ENCODE results near the gene KIF26A. TPM values are rescaled to one million over a fixed set of nuclear protein-coding genes. Genes with fewer than 3 reads are reported as not detected.

KIF26A gene
- total RNA-seq, 1 experiment from 2014 or later: 61.0 TPM

DNA sequence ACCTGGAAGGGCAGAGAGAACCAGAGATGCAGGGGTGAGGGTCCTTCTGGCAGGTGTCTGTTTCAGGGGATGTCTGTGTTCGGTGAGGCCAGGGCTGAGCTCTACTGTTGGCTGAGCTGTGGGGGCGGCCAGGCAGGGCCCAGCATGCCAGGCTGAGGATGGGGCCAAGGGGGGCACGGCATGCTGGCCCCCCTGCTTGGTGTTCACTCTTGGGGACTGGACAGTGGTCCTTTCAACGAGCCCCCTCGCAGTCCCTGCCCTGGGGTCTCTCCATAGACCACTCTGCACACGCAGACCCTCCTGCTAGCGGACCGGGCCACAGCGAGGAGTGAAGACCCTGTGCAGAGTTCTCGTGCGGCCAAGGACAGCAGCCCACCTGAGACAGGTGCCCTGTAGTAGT, 56.3 kb downstream of the KIF26A start:
- Histone ChIP-seq H3K27me3 (ENCODE audit: control insufficient read depth, insufficient read depth, low read length) (no peaks in the 10 kb centered on the region), H3K4me3 (ENCODE audit: insufficient read depth, low read depth, low read length) (no peak overlapping the region), H3K36me3 (replicated peaks; ENCODE audit: control insufficient read depth, insufficient read depth, low read length) (no peaks in the 10 kb centered on the region)
- no peak for DNase-seq

DNA sequence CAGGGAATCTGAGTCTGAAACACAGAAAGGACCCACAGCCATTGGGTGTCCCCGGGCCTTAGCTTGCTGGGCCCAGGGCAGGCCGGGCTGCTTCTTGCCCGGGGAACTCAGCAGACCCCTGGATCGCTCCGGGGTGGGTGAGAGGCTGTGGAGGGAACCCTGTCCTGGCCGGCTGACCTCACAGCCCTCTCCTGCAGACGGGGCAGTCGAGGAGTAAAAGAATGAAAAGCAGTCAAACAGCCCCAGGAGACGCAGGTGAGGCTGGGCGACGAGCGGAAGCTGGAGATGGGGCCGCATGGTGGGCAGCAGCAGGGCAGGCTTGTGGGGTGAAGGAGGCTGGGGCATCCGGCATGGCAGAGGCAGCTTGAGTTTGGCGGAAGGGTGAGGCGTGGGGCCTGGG, 57.0 kb downstream of the KIF26A start:
- no peak for DNase-seq
- Histone ChIP-seq H3K27me3 (ENCODE audit: control insufficient read depth, insufficient read depth, low read length) (no peaks in the 10 kb centered on the region), H3K4me3 (ENCODE audit: insufficient read depth, low read depth, low read length) (no peak overlapping the region), H3K36me3 (replicated peaks; ENCODE audit: control insufficient read depth, insufficient read depth, low read length) (no peaks in the 10 kb centered on the region)

DNA sequence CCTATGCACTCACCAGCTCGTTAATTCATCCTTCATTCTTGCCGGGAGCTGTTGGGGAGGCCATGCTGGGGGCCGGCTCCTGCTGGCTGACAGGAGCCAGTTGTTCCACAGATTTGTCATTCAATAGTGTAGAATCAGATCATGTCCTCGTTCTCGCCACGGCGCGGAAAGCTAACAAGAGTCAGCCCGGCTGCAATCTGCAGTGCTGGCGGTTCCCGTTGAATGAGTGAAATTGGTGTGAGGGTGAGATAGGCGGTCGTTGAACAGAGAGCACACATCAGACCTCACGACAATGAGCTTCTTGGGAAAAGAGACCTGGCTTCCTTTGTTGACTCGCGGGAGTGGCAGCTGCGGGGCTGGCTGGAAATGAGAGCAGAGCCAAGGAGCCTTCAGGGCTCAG, 57.5 kb downstream of the KIF26A start:
- no peak for DNase-seq
- H3K36me3 ChIP-seq (replicated peaks; ENCODE audit: control insufficient read depth, insufficient read depth, low read length): no peaks in the 10 kb centered on the region
- no peaks in the 10 kb centered on the region for H3K27me3 ChIP-seq (ENCODE audit: control insufficient read depth, insufficient read depth, low read length)
- H3K4me3 ChIP-seq (ENCODE audit: insufficient read depth, low read depth, low read length): no peak overlapping the region

DNA sequence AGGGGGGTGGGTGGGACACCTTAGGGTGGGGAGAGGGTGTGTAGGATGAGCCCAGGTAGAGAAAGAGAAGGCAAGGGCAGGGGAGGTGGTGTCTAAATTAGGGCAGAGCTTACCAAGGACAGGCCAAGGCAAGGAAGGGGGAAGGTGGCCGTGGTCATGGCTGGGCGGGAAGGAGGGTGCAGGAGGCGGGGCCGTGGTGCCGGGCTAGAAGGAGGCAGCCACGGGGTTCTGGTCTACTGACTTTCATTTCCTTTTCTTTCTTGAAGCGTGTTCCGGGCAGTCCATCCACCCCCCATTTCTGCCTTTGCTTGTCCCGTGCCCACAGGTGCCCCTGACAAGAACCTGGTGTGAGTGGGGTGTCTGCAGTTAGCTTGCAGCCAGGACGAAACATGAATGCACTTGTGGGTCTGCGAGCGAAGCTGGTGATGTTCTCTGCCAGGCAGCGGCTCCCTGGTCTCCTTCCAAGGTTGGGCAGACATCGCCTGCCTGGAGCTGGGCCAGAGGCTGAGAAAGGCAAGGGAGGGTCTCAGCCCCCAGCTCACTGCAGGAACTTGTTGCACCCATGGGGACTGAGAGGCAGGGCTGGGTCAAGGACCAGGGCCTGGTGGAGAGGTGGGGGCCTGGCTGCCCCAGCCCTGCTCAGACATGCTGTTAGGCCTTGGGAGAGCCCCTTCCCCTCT, 58.2 kb downstream of the KIF26A start:
- no peak for DNase-seq
- Histone ChIP-seq H3K27me3 (ENCODE audit: control insufficient read depth, insufficient read depth, low read length) (no peaks in the 10 kb centered on the region), H3K4me3 (ENCODE audit: insufficient read depth, low read depth, low read length) (no peak overlapping the region), H3K36me3 (replicated peaks; ENCODE audit: control insufficient read depth, insufficient read depth, low read length) (no peaks in the 10 kb centered on the region)

DNA sequence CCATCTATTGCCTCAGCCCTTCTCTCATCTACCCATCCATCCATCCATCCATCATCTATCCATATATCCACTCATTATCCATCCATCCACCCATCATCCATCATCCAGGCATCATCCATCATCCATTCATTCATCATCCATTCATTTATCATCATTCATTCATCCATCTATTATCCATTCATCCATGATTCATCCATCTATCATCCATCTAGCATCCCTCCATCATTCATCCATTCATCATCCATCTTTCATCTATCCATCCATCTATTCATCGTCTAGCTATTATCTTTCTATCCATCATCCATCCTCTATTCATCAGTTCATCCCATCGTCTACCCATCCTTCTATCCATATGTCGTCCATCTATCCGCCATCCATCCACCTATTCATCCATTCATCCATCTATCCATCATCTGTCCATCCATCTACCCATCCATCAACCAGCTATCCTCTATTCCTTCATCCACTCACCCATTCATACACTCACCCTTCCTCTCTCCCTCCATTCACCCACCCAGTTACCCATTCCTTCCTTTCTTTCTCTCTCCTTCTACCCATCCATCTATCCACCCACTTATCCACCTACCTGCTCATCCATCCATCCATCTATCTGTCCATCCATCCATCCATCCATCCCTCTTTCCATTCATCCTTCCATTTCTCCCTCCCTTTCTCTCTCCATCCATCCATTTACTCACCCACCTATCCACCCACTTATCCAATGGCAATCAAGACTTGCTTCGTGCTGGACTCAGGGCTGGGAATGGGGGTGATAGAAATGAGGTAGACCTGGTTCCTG, 59.3 kb downstream of the KIF26A start:
- Histone ChIP-seq H3K4me3 (ENCODE audit: insufficient read depth, low read depth, low read length) (no peak overlapping the region), H3K36me3 (replicated peaks; ENCODE audit: control insufficient read depth, insufficient read depth, low read length) (no peaks in the 10 kb centered on the region), H3K27me3 (ENCODE audit: control insufficient read depth, insufficient read depth, low read length) (no peaks in the 10 kb centered on the region)
- DNase-seq: no peak

DNA sequence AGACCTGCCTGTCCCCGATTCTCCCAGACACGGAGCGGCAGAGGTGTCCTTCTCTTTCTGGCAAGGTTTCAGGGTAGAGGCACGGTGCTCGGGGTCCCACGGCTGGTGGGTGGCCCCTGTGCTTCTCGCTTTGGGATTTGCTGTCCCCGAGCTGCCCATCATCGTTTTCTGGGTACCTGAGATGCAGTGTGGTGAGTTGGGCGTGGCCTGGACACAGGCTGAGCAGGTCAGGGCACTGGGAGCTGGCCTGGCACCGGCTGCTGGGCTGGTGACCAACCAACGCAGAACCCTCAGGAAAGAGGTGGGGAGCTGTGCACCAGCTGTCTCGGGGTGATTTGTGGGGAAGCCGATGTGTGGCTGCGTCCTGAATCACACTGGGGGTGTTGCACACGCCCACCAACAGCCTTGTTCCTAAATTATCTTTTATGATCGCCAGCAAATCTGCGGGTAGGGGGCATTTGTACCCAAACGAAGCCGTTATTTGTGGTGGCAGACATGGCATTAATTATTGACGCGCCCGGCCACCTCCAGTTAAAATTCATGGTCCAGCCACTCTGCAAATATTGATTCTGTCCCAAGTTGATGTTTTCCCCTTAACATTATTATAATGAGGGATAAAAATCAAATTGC, 61.0 kb downstream of the KIF26A start:
- Histone ChIP-seq H3K27me3 (ENCODE audit: control insufficient read depth, insufficient read depth, low read length) (no peaks in the 10 kb centered on the region), H3K36me3 (replicated peaks; ENCODE audit: control insufficient read depth, insufficient read depth, low read length) (no peaks in the 10 kb centered on the region), H3K4me3 (ENCODE audit: insufficient read depth, low read depth, low read length) (no peak overlapping the region)
- no peak for DNase-seq

DNA sequence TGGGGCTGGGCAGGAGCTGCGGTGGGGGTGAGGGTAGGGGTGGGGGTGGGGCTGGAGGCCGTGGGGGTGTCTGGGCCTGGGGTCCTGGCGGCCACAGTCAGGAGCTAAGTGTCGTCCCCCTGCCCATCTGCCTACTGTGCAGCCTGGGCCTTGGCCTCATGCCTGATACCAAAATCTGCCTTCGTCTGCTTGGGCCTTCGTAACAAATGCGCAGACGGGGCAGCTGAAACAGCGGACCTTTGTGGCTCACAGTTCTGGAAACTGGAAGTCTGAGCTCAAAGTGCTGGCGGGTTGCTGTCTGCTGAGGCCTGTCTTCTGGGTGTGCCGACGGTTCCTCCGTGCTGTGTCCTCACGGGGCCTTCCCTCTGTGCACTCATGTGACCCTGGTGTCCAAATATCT, 61.7 kb downstream of the KIF26A start:
- Histone ChIP-seq H3K36me3 (replicated peaks; ENCODE audit: control insufficient read depth, insufficient read depth, low read length) (no peaks in the 10 kb centered on the region), H3K4me3 (ENCODE audit: insufficient read depth, low read depth, low read length) (no peak overlapping the region), H3K27me3 (ENCODE audit: control insufficient read depth, insufficient read depth, low read length) (no peaks in the 10 kb centered on the region)
- no peak for DNase-seq

DNA sequence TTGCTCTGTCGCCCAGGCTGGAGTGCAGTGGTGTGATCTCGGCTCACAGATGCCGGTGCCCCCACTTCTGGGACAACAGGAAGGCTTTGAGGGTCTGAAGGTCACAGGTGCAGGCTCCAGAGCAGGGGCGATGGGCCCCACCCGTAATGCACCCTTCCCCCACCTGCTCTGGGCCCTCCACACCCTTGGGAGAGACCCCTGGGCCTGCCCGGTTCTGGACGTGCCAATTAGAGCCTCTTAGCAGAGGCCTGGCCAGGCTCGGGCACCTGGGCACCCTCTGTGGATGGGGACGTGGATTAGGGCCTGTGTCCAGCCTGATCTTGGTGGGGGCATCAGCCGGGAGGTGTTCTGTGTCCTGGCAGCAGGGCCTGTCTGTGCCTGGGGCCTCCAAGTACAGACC, 62.2 kb downstream of the KIF26A start:
- Histone ChIP-seq H3K4me3 (ENCODE audit: insufficient read depth, low read depth, low read length) (no peak overlapping the region), H3K27me3 (ENCODE audit: control insufficient read depth, insufficient read depth, low read length) (no peaks in the 10 kb centered on the region), H3K36me3 (replicated peaks; ENCODE audit: control insufficient read depth, insufficient read depth, low read length) (no peaks in the 10 kb centered on the region)
- DNase-seq: no peak

DNA sequence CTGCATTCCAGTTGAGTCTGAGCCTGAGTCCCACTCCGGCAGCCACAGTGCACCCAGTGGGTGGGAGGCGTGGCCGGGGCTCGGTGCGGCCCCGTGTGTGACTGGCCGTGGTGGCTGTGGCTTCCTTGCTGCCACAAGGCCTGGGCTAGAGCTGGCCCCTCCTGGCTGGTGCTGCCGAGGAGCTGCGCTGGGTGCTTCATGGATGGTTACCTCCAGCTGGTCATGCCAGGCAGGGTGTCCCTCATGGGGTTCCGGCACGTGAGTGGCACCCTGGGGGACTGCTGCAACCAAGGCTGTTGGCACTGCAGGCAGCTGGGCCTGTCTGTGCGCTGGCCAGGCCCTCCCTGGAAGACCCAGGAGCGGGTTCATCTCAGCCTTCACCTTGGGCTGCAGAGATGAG, 62.7 kb downstream of the KIF26A start:
- H3K36me3 ChIP-seq (replicated peaks; ENCODE audit: control insufficient read depth, insufficient read depth, low read length): no peaks in the 10 kb centered on the region
- DNase-seq: no peak
- H3K4me3 ChIP-seq (ENCODE audit: insufficient read depth, low read depth, low read length): no peak overlapping the region
- no peaks in the 10 kb centered on the region for H3K27me3 ChIP-seq (ENCODE audit: control insufficient read depth, insufficient read depth, low read length)

DNA sequence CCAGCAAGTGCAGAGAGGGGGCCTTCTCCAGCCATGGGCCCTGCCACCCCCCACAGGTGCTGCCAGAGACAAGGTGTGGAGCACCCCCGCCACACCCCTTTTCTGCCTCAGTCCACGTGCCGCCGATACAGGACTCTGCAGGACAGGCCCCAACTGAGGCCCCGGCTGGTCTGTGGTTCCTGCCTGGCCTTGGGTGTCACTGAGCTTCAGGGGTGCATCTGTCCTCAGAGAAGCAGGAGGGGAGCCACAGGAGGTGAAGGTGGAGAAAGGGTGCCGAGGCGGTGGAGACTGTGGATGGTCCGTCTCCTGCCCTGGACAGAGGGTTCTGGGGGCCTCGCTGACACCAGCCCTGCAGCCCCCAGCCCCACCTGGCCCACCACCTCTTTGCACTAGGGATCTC, 63.1 kb downstream of the KIF26A start:
- H3K27me3 ChIP-seq (ENCODE audit: control insufficient read depth, insufficient read depth, low read length): no peaks in the 10 kb centered on the region
- no peak overlapping the region for H3K4me3 ChIP-seq (ENCODE audit: insufficient read depth, low read depth, low read length)
- no peak for DNase-seq
- H3K36me3 ChIP-seq (replicated peaks; ENCODE audit: control insufficient read depth, insufficient read depth, low read length): no peaks in the 10 kb centered on the region

DNA sequence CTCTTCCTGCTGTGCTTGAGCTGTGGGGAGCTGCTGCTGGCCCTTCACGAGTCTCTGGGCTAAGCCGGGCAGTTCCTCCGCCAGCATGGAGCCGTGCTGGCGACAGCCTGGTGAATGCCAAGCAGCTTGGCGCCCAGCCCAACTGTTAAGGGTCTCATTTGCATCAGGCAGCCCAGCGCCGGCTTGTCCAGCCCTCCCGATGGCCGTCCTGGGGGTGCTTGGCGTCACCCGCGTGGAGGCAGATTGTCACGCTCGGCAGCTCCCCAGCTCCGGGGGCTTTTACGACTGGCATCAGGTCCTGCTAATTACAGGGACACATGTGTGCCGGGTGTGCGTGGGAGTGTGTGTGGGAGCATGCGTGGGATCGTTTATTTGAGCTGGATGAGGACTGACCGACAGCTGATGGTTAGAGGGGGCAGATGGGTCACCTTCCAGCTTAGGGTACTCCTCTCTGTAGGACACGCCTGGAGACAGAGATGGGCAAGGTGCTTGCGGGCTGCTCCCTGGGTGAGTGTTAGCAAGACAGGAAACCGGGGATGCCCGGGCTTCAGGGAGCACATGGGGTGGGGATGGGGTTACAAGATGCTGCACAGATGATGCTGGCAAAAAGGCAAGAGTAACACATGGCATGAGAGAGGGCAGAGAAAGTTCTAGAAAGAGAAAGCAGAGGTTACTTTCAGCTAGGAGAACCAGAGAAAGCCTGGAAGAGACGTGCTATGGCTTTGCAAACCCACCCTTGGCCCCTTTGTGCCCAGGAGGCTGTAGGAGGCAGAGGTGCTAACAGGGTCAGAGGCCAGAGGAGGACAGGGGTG, 64.1 kb downstream of the KIF26A start:
- no peaks in the 10 kb centered on the region for H3K27me3 ChIP-seq (ENCODE audit: control insufficient read depth, insufficient read depth, low read length)
- no peak overlapping the region for H3K4me3 ChIP-seq (ENCODE audit: insufficient read depth, low read depth, low read length)
- H3K36me3 ChIP-seq (replicated peaks; ENCODE audit: control insufficient read depth, insufficient read depth, low read length): no peaks in the 10 kb centered on the region
- DNase-seq: no peak

DNA sequence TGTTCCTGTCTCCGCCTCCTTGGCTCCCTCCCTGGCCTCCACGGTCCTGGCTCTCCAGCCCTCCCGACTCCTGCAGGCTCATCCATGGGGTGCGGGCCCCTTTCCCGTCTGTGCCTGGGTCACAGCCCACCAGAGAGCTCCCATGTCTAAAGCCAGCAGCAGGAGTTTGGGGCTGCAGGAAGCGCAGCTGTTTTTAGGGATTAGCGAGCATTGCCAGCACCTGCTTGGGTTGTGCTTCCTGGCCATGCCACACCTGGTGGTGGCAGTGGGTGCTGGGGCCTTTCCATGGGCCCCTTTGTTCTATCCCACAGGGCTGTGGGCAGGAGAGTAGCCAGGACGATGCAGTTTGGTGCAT, 64.7 kb downstream of the KIF26A start:
- Histone ChIP-seq H3K4me3 (ENCODE audit: insufficient read depth, low read depth, low read length) (no peak overlapping the region), H3K36me3 (replicated peaks; ENCODE audit: control insufficient read depth, insufficient read depth, low read length) (no peaks in the 10 kb centered on the region), H3K27me3 (ENCODE audit: control insufficient read depth, insufficient read depth, low read length) (no peaks in the 10 kb centered on the region)
- no peak for DNase-seq

DNA sequence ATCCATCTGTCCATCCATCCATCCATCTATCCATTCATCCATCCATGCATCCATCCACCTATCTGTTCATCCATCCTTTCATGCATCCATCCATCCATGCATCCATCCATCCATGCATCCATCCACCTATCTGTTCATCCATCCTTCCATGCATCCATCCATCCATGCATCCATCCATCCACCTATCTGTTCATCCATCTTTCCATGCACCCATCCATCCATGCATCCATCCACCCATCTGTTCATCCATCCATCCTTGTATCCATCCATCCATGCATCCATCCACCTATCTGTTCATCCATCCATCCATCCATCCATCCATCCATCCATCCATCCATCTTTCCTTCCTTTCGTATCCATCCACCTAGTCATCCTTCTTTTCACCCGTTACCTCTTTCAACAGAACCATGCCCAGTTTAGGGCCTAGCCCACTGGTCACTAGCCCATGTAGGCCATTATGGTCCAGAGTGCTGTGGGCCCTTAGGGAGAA, 66.3 kb downstream of the KIF26A start:
- H3K4me3 ChIP-seq (ENCODE audit: insufficient read depth, low read depth, low read length): no peak overlapping the region
- no peaks in the 10 kb centered on the region for H3K36me3 ChIP-seq (replicated peaks; ENCODE audit: control insufficient read depth, insufficient read depth, low read length)
- DNase-seq: no peak
- no peaks in the 10 kb centered on the region for H3K27me3 ChIP-seq (ENCODE audit: control insufficient read depth, insufficient read depth, low read length)

DNA sequence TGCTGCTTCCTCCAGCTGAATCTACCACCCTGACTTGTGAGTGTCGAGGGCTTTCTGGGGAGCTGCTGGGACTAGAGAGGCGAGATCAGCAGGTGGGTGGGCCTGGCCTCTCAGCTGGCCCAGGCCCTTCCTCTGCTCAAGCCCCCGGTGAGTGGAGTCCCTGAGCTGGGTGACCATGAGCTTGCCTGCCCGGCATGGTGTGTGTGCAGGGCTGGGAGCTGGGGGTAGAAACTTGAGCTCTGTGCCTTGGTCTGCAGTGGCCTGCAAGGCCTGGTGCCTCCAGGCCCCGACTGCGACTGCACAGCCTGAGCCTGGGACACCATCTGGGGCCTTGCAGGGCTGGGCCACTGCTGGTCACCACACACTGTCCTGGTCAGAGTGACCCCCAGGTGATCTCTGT, 67.4 kb downstream of the KIF26A start:
- no peaks in the 10 kb centered on the region for H3K36me3 ChIP-seq (replicated peaks; ENCODE audit: control insufficient read depth, insufficient read depth, low read length)
- no peak for DNase-seq
- no peaks in the 10 kb centered on the region for H3K27me3 ChIP-seq (ENCODE audit: control insufficient read depth, insufficient read depth, low read length)
- H3K4me3 ChIP-seq (ENCODE audit: insufficient read depth, low read depth, low read length): no peak overlapping the region
